Mesenchymal stem cell (in vitro differentiated cells and primary cell): Measurements from ENCODE around the gene TAMALIN.

ENCODE experiments used
- DNase-seq: peaks from one replicate; pipeline ENCODE4 v3.0.0-alpha.2; 2013
- H2AFZ ChIP-seq: one replicate; pipeline ENCODE4 v1.6.1; 2013; ENCODE audit warnings: low read depth, mild to moderate bottlenecking, control low read depth, inconsistent platforms, low read length, moderate library complexity
- H2AK5ac ChIP-seq: 2 replicates; pipeline ENCODE4 v1.6.1; 2013; ENCODE audit warnings: low read length, moderate library complexity, mild to moderate bottlenecking, inconsistent platforms; ENCODE audit not compliant: severe bottlenecking
- H2BK120ac ChIP-seq: one replicate; pipeline ENCODE4 v1.6.1; 2013; ENCODE audit warnings: low read depth, mild to moderate bottlenecking, inconsistent platforms, low read length, moderate library complexity
- H2BK12ac ChIP-seq, 2 experiments: one replicate each; pipeline ENCODE4 v1.6.1; 2013; ENCODE audit warnings: inconsistent platforms in 2 of 2, low read length in 2 of 2, mild to moderate bottlenecking in 2 of 2, moderate library complexity in 2 of 2, control low read depth in 1 of 2
- H2BK15ac ChIP-seq: one replicate; pipeline ENCODE4 v1.6.1; 2013; ENCODE audit warnings: mild to moderate bottlenecking, low read depth, inconsistent platforms; ENCODE audit not compliant: poor library complexity, severe bottlenecking
- H2BK5ac ChIP-seq: 2 replicates; pipeline ENCODE4 v1.6.1; 2013; ENCODE audit warnings: low read depth, mild to moderate bottlenecking, low read length, control low read depth, inconsistent platforms; ENCODE audit not compliant: poor library complexity, severe bottlenecking
- H3K14ac ChIP-seq, 2 experiments: one replicate each; pipeline ENCODE4 v1.6.1; 2013; ENCODE audit warnings: inconsistent platforms in 2 of 2, low read length in 2 of 2, control low read depth in 1 of 2, mild to moderate bottlenecking in 1 of 2, moderate library complexity in 1 of 2
- H3K18ac ChIP-seq, 2 experiments: one replicate each; pipeline ENCODE4 v1.6.1; 2013; ENCODE audit warnings: inconsistent platforms in 2 of 2, low read length in 2 of 2, control low read depth in 1 of 2, low read depth in 1 of 2, mild to moderate bottlenecking in 1 of 2
- H3K23ac ChIP-seq, 2 experiments: one replicate each; pipeline ENCODE4 v1.6.1; 2013; ENCODE audit warnings: inconsistent platforms in 2 of 2, low read length in 2 of 2, mild to moderate bottlenecking in 2 of 2, moderate library complexity in 2 of 2, control low read depth in 1 of 2
- H3K27ac ChIP-seq: 2 replicates; pipeline ENCODE4 v1.5.1; 2013; ENCODE audit warnings: mild to moderate bottlenecking, moderate library complexity, low read length, control low read depth, inconsistent platforms; ENCODE audit not compliant: poor library complexity, severe bottlenecking
- H3K27me3 ChIP-seq, 2 experiments: 2 replicates each; pipeline versions ENCODE4 v1.6.1 to v1.7.0; 2013; ENCODE audit warnings: low read length in 2 of 2, mild to moderate bottlenecking in 2 of 2, moderate library complexity in 2 of 2, control low read depth in 1 of 2, inconsistent platforms in 1 of 2; ENCODE audit not compliant: control insufficient read depth in 1 of 2, insufficient read depth in 1 of 2
- H3K36me3 ChIP-seq, 2 experiments: 2 replicates each; pipeline versions ENCODE4 v1.6.1 to v1.7.0; 2013; ENCODE audit warnings: low read length in 2 of 2, control low read depth in 1 of 2, inconsistent platforms in 1 of 2, low read depth in 1 of 2, mild to moderate bottlenecking in 1 of 2; ENCODE audit not compliant: insufficient read depth in 2 of 2, control insufficient read depth in 1 of 2
- H3K4ac ChIP-seq, 2 experiments: one replicate each; pipeline ENCODE4 v1.6.1; 2013; ENCODE audit warnings: inconsistent platforms in 2 of 2, low read length in 2 of 2, mild to moderate bottlenecking in 2 of 2, moderate library complexity in 2 of 2, control low read depth in 1 of 2, low read depth in 1 of 2
- H3K4me1 ChIP-seq: 2 replicates; pipeline ENCODE4 v1.6.1; 2013; ENCODE audit warnings: low read depth, low read length, control low read depth; ENCODE audit not compliant: control insufficient read depth, insufficient read depth
- H3K4me2 ChIP-seq: 2 replicates; pipeline ENCODE4 v1.6.1; 2013; ENCODE audit warnings: low read length, mild to moderate bottlenecking, inconsistent platforms; ENCODE audit not compliant: poor library complexity, severe bottlenecking
- H3K4me3 ChIP-seq, 2 experiments: 2 replicates each; pipeline versions ENCODE4 v1.5.1 to v1.7.0; 2013; ENCODE audit warnings: low read length in 2 of 2, mild to moderate bottlenecking in 2 of 2, control low read depth in 1 of 2, low read depth in 1 of 2; ENCODE audit not compliant: insufficient read depth in 1 of 2
- H3K79me1 ChIP-seq: replicated peaks from 2 replicates; pipeline ENCODE4 v1.6.1; 2013; ENCODE audit warnings: mild to moderate bottlenecking, control low read depth, low read length, inconsistent platforms; ENCODE audit not compliant: poor library complexity, severe bottlenecking
- H3K9ac ChIP-seq: 2 replicates; pipeline ENCODE4 v1.7.0; 2013; ENCODE audit warnings: mild to moderate bottlenecking, low read length, moderate library complexity
- H3K9me3 ChIP-seq: 2 replicates; pipeline ENCODE4 v1.7.0; 2013; ENCODE audit warnings: mild to moderate bottlenecking, low read length; ENCODE audit not compliant: control insufficient read depth
- H4K8ac ChIP-seq: one replicate; pipeline ENCODE4 v1.6.1; 2013; ENCODE audit warnings: inconsistent platforms, mild to moderate bottlenecking, low read length, moderate library complexity
- H4K91ac ChIP-seq: one replicate; pipeline ENCODE4 v1.6.1; 2013; ENCODE audit warnings: mild to moderate bottlenecking, low read length, inconsistent platforms
- WGBS: methylation state at CpG from one replicate; pipeline ENCODE4 v1.1.7; 2013; ENCODE audit warnings: mixed read lengths; 5-methylcytosine and 5-hydroxymethylcytosine counted together

Gene TAMALIN

DNA sequence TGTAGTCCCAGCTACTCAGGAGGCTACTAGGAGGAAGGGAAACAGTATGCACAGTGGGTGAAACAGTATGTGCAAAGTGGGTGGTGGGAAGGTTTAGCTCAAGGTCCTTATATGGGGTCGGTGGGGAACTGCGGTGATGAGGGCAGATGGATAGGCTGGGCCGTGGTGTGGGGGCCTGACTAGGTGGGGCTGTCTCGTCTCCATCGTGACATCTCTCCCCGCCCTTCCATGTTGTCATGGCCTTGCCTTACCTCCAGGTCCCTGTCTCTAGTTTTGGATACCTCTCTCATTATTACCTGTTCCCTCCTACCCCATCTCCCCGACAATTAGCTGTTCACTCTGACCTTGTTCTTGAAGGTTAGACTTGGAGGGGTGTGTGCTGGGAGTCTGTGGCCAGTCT is 40.1 kb downstream of the TAMALIN start:
- H3K79me1 ChIP-seq, result no peaks in the 10 kb centered on the region
- H3K27me3 ChIP-seq, result no peaks in the 10 kb centered on the region
- H2BK120ac ChIP-seq, result no peak overlapping the region
- no peak overlapping the region for H3K9ac ChIP-seq
- no peak overlapping the region for H2BK5ac ChIP-seq
- no peak overlapping the region for H3K23ac ChIP-seq
- H4K91ac ChIP-seq, result no peak overlapping the region
- no peak overlapping the region for H2AFZ ChIP-seq
- H3K27ac ChIP-seq, result no peak overlapping the region
- no peak overlapping the region for H3K4me3 ChIP-seq
- no peak overlapping the region for H3K14ac ChIP-seq
- H3K4me2 ChIP-seq, result no peak overlapping the region
- H3K18ac ChIP-seq, result no peak overlapping the region
- H2AK5ac ChIP-seq, result no peak overlapping the region
- H3K4me1 ChIP-seq, result peaks cover 17% of the 10 kb centered on the region
- DNase-seq, result no peak
- no peaks in the 10 kb centered on the region for H3K36me3 ChIP-seq
- H3K9me3 ChIP-seq, result no peaks in the 10 kb centered on the region
- no peak overlapping the region for H4K8ac ChIP-seq
- no peak overlapping the region for H2BK15ac ChIP-seq
- no peak overlapping the region for H3K4ac ChIP-seq
- WGBS, result 96% methylated on average over 4 of the region's 7 CpGs
- no peak overlapping the region for H2BK12ac ChIP-seq

DNA sequence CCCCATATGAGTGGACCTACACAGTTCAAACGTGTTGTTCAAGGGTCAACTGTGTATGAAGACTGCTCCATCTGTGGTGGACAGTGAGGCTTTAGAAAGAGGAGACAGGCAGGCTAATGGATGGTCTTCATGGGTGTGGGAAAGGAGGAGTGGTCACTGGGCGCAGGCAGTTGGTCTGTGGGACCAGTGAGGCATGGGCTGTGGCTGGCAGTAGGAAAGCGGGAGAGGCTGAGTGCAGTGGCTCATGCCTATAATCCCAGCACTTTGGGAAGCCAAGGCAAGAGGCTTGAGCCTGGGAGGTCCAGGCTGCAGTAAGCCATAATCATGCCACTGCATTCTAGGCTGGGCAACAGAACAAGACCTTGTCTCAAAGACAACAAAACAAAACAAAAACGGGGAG is 42.5 kb downstream of the TAMALIN start:
- Histone ChIP-seq H3K18ac (no peak overlapping the region), H3K36me3 (no peaks in the 10 kb centered on the region), H3K14ac (no peak overlapping the region), H3K27me3 (no peaks in the 10 kb centered on the region), H3K9me3 (no peaks in the 10 kb centered on the region), H2BK5ac (no peak overlapping the region), H4K8ac (no peak overlapping the region), H3K4me3 (no peak overlapping the region), H3K23ac (no peak overlapping the region), H3K9ac (no peak overlapping the region), H3K4ac (no peak overlapping the region), H3K27ac (no peak overlapping the region), H2AFZ (no peak overlapping the region), H2BK120ac (no peak overlapping the region), H3K79me1 (no peaks in the 10 kb centered on the region), H2BK12ac (no peak overlapping the region), H2AK5ac (no peak overlapping the region), H4K91ac (no peak overlapping the region), H3K4me1 (peaks cover 18% of the 10 kb centered on the region), H2BK15ac (no peak overlapping the region), H3K4me2 (no peak overlapping the region)
- DNase-seq, result no peak
- 91% methylated on average over 4 of the region's 4 CpGs for WGBS

DNA sequence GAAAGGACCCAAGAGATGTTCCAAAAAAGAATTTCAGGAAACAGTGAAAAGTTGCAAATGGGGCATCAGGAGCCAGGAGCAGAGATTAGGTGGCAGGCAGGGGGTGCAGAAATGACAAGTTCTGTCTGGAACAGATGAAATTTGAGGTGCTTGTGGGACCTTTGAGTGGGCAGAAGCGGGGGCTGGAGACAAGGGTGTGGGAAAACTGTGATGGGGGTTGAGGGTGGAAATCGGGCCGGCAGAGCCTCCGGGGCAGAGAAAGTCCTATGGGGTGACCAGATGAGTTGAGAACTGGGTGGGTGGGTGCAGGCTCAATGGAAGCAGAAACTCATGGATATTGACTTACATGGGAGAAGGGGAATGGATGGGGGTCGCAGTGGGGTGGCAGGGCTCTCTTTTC is 42.9 kb downstream of the TAMALIN start:
- H3K4me1 ChIP-seq, result peaks cover 18% of the 10 kb centered on the region
- H3K9ac ChIP-seq, result peak overlapping the region; percentile 97
- H3K23ac ChIP-seq, result no peak overlapping the region
- H2BK120ac ChIP-seq, result no peak overlapping the region
- no peak overlapping the region for H2AFZ ChIP-seq
- H2AK5ac ChIP-seq, result no peak overlapping the region
- no peak overlapping the region for H2BK5ac ChIP-seq
- DNase-seq, result no peak
- 100% methylated on average over 4 of the region's 5 CpGs for WGBS
- no peak overlapping the region for H3K4me3 ChIP-seq
- no peak overlapping the region for H3K4me2 ChIP-seq
- no peaks in the 10 kb centered on the region for H3K9me3 ChIP-seq
- no peak overlapping the region for H3K18ac ChIP-seq
- no peaks in the 10 kb centered on the region for H3K36me3 ChIP-seq
- no peak overlapping the region for H4K91ac ChIP-seq
- no peak overlapping the region for H3K14ac ChIP-seq
- no peak overlapping the region for H3K27ac ChIP-seq
- no peaks in the 10 kb centered on the region for H3K27me3 ChIP-seq
- H4K8ac ChIP-seq, result no peak overlapping the region
- H2BK15ac ChIP-seq, result no peak overlapping the region
- no peak overlapping the region for H3K4ac ChIP-seq
- H2BK12ac ChIP-seq, result no peak overlapping the region
- H3K79me1 ChIP-seq, result no peaks in the 10 kb centered on the region

DNA sequence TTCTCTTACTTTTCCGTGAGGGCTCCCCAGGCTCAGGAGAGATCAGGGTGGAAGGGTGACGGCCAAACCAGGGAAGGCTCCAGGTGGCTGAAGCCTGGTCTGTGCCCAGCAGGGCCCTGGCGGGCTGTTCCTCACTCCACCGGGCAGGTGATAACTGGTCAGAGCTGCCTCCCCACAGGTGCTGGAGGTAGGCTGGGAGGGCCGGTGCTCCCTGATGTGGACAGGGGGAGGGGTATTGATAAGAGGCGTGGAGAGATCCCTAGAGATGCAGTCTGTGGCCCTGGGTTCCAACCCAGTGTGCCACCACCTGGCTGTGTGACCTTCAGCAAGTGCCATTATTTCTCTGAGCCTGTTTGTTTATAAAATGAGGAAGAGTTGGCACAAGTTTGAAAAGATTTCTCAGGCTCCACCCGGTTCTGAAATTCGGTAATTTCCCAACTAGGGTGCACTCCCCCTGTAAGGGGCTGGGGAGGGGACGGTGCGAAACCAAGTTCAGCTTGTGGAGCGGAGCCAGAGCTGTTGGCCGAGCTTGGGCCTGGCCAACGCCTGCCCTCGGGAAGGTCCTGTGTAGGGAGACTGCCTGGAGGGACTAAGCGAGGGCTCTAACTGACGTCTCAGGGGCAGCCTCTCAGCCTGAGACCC is 43.5 kb downstream of the TAMALIN start:
- Histone ChIP-seq H3K4ac (peak overlapping the region; percentile 19 to 90), H3K27me3 (no peaks in the 10 kb centered on the region), H3K36me3 (no peaks in the 10 kb centered on the region), H3K18ac (peak overlapping the region; percentile 76 to 87), H2BK120ac (peak overlapping the region; percentile 54), H4K91ac (peak overlapping the region; percentile 92), H3K4me3 (peak overlapping the region; percentile 48 to 82), H3K23ac (peak overlapping the region; percentile 37 to 97), H2BK15ac (peak overlapping the region; percentile 82), H3K27ac (no peak overlapping the region), H3K14ac (peak overlapping the region in 1 of 2 experiments; percentile 50), H3K4me1 (peaks cover 18% of the 10 kb centered on the region), H2AK5ac (no peak overlapping the region), H2AFZ (no peak overlapping the region), H3K9ac (peak overlapping the region; percentile 97), H4K8ac (peak overlapping the region; percentile 92), H3K9me3 (no peaks in the 10 kb centered on the region), H3K4me2 (peak overlapping the region; percentile 76), H2BK12ac (peak overlapping the region in 1 of 2 experiments; percentile 19), H2BK5ac (no peak overlapping the region), H3K79me1 (no peaks in the 10 kb centered on the region)
- DNase-seq, result peak; percentile 73
- 27% methylated on average over 16 of the region's 16 CpGs for WGBS
